Keratinocyte (primary cell): ENCODE data around the gene RYR1. TPM values are rescaled to one million over a fixed set of nuclear protein-coding genes. Genes with fewer than 3 reads are reported as not detected.

Experiments used
- DNase-seq: peaks from one replicate; pipeline ENCODE4 v3.0.0-alpha.2; 2011; ENCODE audit warnings: low read depth, missing footprints, low spot score
- FAIRE-seq: peaks from 2 replicates; lab custom pipeline; 2011; peaks lifted over from hg19 to GRCh38; lab: Jason Lieb, UNC
- H2AFZ ChIP-seq: 2 replicates; pipeline ENCODE4 v1.6.0; 2012; ENCODE audit warnings: low read length, control low read depth, inconsistent platforms; ENCODE audit not compliant: control insufficient read depth
- H3K27ac ChIP-seq: 2 replicates; pipeline ENCODE4 v1.5.1; 2011; ENCODE audit warnings: low read length; ENCODE audit not compliant: control insufficient read depth, insufficient read depth
- H3K27me3 ChIP-seq: 3 replicates; pipeline ENCODE4 v1.6.0; 2011; ENCODE audit warnings: low read length; ENCODE audit not compliant: control insufficient read depth, insufficient read depth; ENCODE audit errors: extremely low read depth
- H3K36me3 ChIP-seq, 2 experiments: 2 replicates in 1 of 2; 3 replicates in 1 of 2; pipeline ENCODE4 v1.5.1; 2011; ENCODE audit warnings: low read length in 2 of 2, mild to moderate bottlenecking in 1 of 2; ENCODE audit not compliant: control insufficient read depth in 2 of 2, insufficient read depth in 2 of 2; ENCODE audit errors: extremely low read depth in 1 of 2
- H3K4me1 ChIP-seq: 3 replicates; pipeline ENCODE4 v1.5.1; 2011; ENCODE audit warnings: low read length; ENCODE audit not compliant: control insufficient read depth, insufficient read depth; ENCODE audit errors: extremely low read depth
- H3K4me2 ChIP-seq: 3 replicates; pipeline ENCODE4 v1.6.0; 2011; ENCODE audit warnings: low read depth, low read length; ENCODE audit not compliant: control insufficient read depth, insufficient read depth; ENCODE audit errors: extremely low read depth
- H3K4me3 ChIP-seq, 3 experiments: fragments of 200-600 bp in 1 of 3; sonication (generic) in 1 of 3; 2 replicates in 2 of 3; 3 replicates in 1 of 3; pipeline ENCODE4 v1.5.1; 2011 to 2016; ENCODE audit warnings: low read length in 3 of 3, mild to moderate bottlenecking in 3 of 3, control low read depth in 2 of 3, inconsistent platforms in 1 of 3, low read depth in 1 of 3, mixed read lengths in 1 of 3, mixed run types in 1 of 3, moderate library complexity in 1 of 3; ENCODE audit not compliant: control insufficient read depth in 2 of 3, insufficient read depth in 2 of 3; ENCODE audit errors: extremely low read depth in 1 of 3
- H3K79me2 ChIP-seq: 2 replicates; pipeline ENCODE4 v1.6.0; 2012; ENCODE audit warnings: low read length; ENCODE audit not compliant: control insufficient read depth, insufficient read depth
- H3K9ac ChIP-seq: 3 replicates; pipeline ENCODE4 v1.6.0; 2011; ENCODE audit warnings: low read length; ENCODE audit not compliant: control insufficient read depth, insufficient read depth; ENCODE audit errors: extremely low read depth
- H3K9me1 ChIP-seq: 3 replicates; pipeline ENCODE4 v1.6.0; 2011; ENCODE audit warnings: low read length; ENCODE audit not compliant: control insufficient read depth, insufficient read depth; ENCODE audit errors: extremely low read depth
- H3K9me3 ChIP-seq: 2 replicates; pipeline ENCODE4 v1.5.1; 2012; ENCODE audit warnings: low read depth, low read length; ENCODE audit not compliant: control insufficient read depth
- H4K20me1 ChIP-seq: 3 replicates; pipeline ENCODE4 v1.6.0; 2011; ENCODE audit warnings: low read length; ENCODE audit not compliant: control insufficient read depth, insufficient read depth; ENCODE audit errors: extremely low read depth
- CTCF ChIP-seq, 3 experiments: IDR thresholded peaks in 1 of 3; conservative IDR thresholded peaks in 1 of 3; optimal IDR thresholded peaks in 1 of 3; 2 replicates in 2 of 3; 3 replicates in 1 of 3; pipeline versions ENCODE3 to v1.5.1; 2011; ENCODE audit warnings: low read length in 3 of 3, mild to moderate bottlenecking in 3 of 3, moderate library complexity in 2 of 3, control low read depth in 1 of 3, inconsistent platforms in 1 of 3; ENCODE audit not compliant: insufficient read depth in 2 of 3; ENCODE audit errors: extremely low read depth in 1 of 3
- EZH2 ChIP-seq: IDR thresholded peaks from one replicate; pipeline ENCODE4 v1.6.1; 2012; ENCODE audit warnings: inconsistent platforms, mild to moderate bottlenecking, low read length, moderate library complexity
- dilution Hi-C: fragments of 300-500 bp; cut with MboI; formaldehyde crosslinking; loops from one replicate; pipeline ENCODE4 v1.7.0; 2020; ENCODE audit warnings: low sequenced_read_pairs; ENCODE audit not compliant: extremely low pct_ligation_motif_present
- polyA plus RNA-seq, 5 experiments: library from polyadenylated mRNA; depleted of rRNA in 3 of 5; stranded (reverse) in 3 of 5; stranded (forward) in 1 of 5; unstranded in 1 of 5; fragments of >200 nt; gene quantifications; 1 replicate in 1 of 5; 2 replicates in 3 of 5; 3 replicates in 1 of 5; pipeline versions ENCODE4 v1.2.1 to v1.2.3, GENCODE V29; 2011 to 2012; ENCODE audit warnings: missing spikeins in 2 of 5, low read depth in 1 of 5, low replicate concordance in 1 of 5

Gene RYR1
- polyA plus RNA-seq, 1 donor (not counting 4 experiments of a cell fraction or from before 2014, with no cell fraction given): 0.41 TPM

GRCh38 chr19:38385804-38386257 lies 47.7 kb upstream of the RYR1 start:
- DNase-seq (no peak), FAIRE-seq (no peak)
- Histone ChIP-seq H3K27ac (no peak overlapping the region), H3K36me3 (peaks cover 12 to 36% of the 10 kb centered on the region in 2 experiments), H3K4me1 (peaks cover 21% of the 10 kb centered on the region), H3K9ac (no peak overlapping the region), H3K4me3 (no peak overlapping the region), H3K27me3 (no peaks in the 10 kb centered on the region), H2AFZ (no peak overlapping the region), H4K20me1 (peaks cover 14% of the 10 kb centered on the region), H3K9me1 (peaks cover 6% of the 10 kb centered on the region), H3K9me3 (no peaks in the 10 kb centered on the region), H3K4me2 (no peak overlapping the region), H3K79me2 (peaks cover 7% of the 10 kb centered on the region)
- no peak for TF ChIP-seq CTCF (optimal IDR thresholded peaks at IDR 0.05 in 1 of 3, IDR thresholded peaks at IDR 0.05 in 1 of 3, conservative IDR thresholded peaks at IDR 0.05 in 1 of 3; ENCODE audit: extremely low read depth in 1 of 3, insufficient read depth in 2 of 3, low read length in 3 of 3)
- no peak for TF ChIP-seq EZH2
- dilution Hi-C loops: no loop called here

- DNase-seq: no peak
- Histone ChIP-seq H3K9me3 (no peaks in the 10 kb centered on the region), H3K4me1 (peaks cover 21% of the 10 kb centered on the region), H3K79me2 (peaks cover 4% of the 10 kb centered on the region), H3K9ac (no peak overlapping the region), H3K9me1 (peaks cover 5% of the 10 kb centered on the region), H4K20me1 (peaks cover 9% of the 10 kb centered on the region), H2AFZ (no peak overlapping the region), H3K27ac (no peak overlapping the region), H3K27me3 (no peaks in the 10 kb centered on the region), H3K36me3 (peaks cover 11 to 30% of the 10 kb centered on the region in 2 experiments), H3K4me2 (peak overlapping the region; percentile 95), H3K4me3 (peak overlapping the region in 1 of 3 experiments; percentile 74)
- dilution Hi-C loops: no loop called here
- TF ChIP-seq CTCF (optimal IDR thresholded peaks at IDR 0.05 in 1 of 3, IDR thresholded peaks at IDR 0.05 in 1 of 3, conservative IDR thresholded peaks at IDR 0.05 in 1 of 3; ENCODE audit: extremely low read depth in 1 of 3, insufficient read depth in 2 of 3, low read length in 3 of 3) (no peak), EZH2 (no peak)
- FAIRE-seq: no peak
These were observed 47.1 kb upstream of the RYR1 start for GRCh38 chr19:38386300-38386970.
